Measurements from ENCODE around the gene HCFC1. TPM values are rescaled to one million over a fixed set of nuclear protein-coding genes. Genes with fewer than 3 reads are reported as not detected.

Gene HCFC1
- polyA plus RNA-seq, 1 of the 3 experiments (the other 2 are of a cell fraction), result 9.5 TPM

- no peak overlapping the region for H3K4me3 ChIP-seq (ENCODE audit: low read depth in 2 of 2, low read length in 1 of 2)
- no peaks in the 10 kb centered on the region for H3K79me2 ChIP-seq (ENCODE audit: insufficient read depth)
- peaks cover 3% of the 10 kb centered on the region; the same call in 1 of the 2 replicates for H4K20me1 ChIP-seq (ENCODE audit: insufficient read depth)
- H3K27me3 ChIP-seq (ENCODE audit: insufficient read depth), result peaks cover 11% of the 10 kb centered on the region
- H3K36me3 ChIP-seq (replicated peaks in 1 of 2; ENCODE audit: control insufficient read depth in 1 of 2, insufficient read depth in 2 of 2, low read length in 1 of 2), result no peaks in the 10 kb centered on the region
- H3K9me3 ChIP-seq, result no peaks in the 10 kb centered on the region
- no peak overlapping the region for H3K27ac ChIP-seq (ENCODE audit: low read depth in 2 of 2, low read length in 1 of 2)
- ChIA-PET CTCF (no interaction called here), POLR2A (interaction anchor here (0.6 kb wide), 1 partner anchor 188 kb away, joined by 3 read pairs; no protein-coding TSS in a partner anchor)
- peaks cover 0 to 3% of the 10 kb centered on the region in 2 experiments; a peak in 1 of 4 replicates for H3K4me1 ChIP-seq (ENCODE audit: control insufficient read depth in 1 of 2, insufficient read depth in 2 of 2, low read depth in 1 of 2, low read length in 1 of 2)
- no peak for TF ChIP-seq PBX3 (IDR thresholded peaks at IDR 0.05)
- no peak for TF ChIP-seq REST (IDR thresholded peaks at IDR 0.05; ENCODE audit: low read depth, low read length)
- TF ChIP-seq GATA2 (CRISPR knock-in tag; IDR thresholded peaks at IDR 0.05), result no peak
- no peak for TF ChIP-seq ELF1 (IDR thresholded peaks at IDR 0.05)
- TF ChIP-seq RFX5 (IDR thresholded peaks at IDR 0.05; ENCODE audit: low read length), result no peak
- no peak for TF ChIP-seq YY1 (IDR thresholded peaks at IDR 0.05; ENCODE audit: low read depth)
- TF ChIP-seq MAX (IDR thresholded peaks at IDR 0.05; ENCODE audit: low read depth), result no peak
- no peak for TF ChIP-seq TCF12 (IDR thresholded peaks at IDR 0.05)
- no peak for TF ChIP-seq TAF1 (IDR thresholded peaks at IDR 0.05; ENCODE audit: borderline replicate concordance, low read depth, low read length)
- TF ChIP-seq POLR2AphosphoS5 (IDR thresholded peaks at IDR 0.05; ENCODE audit: low read depth, low read length), result no peak
- no peak for TF ChIP-seq RXRA (IDR thresholded peaks at IDR 0.05; ENCODE audit: borderline replicate concordance, low read depth)
- TF ChIP-seq SMC3 (IDR thresholded peaks at IDR 0.05; ENCODE audit: low read depth, low read length), result no peak
- TF ChIP-seq GABPA (IDR thresholded peaks at IDR 0.05; ENCODE audit: low read depth), result no peak
- TF ChIP-seq NRF1 (IDR thresholded peaks at IDR 0.05; ENCODE audit: low read depth, low read length), result no peak
- no peak for TF ChIP-seq USF1 (IDR thresholded peaks at IDR 0.05; ENCODE audit: borderline replicate concordance, low read depth)
- no peak for TF ChIP-seq FOXM1 (IDR thresholded peaks at IDR 0.05; ENCODE audit: low read depth)
- no peak for TF ChIP-seq IRF3 (IDR thresholded peaks at IDR 0.05; ENCODE audit: low read depth, low read length)
- TF ChIP-seq FOXJ3 (CRISPR knock-in tag; IDR thresholded peaks at IDR 0.05), result no peak
- DNase-seq, result no peak
- no peak overlapping the region for H2AFZ ChIP-seq (ENCODE audit: low read depth)
- H3K4me2 ChIP-seq, result no peak overlapping the region
- no peaks in the 10 kb centered on the region for H3K9me2 ChIP-seq
- H3K9ac ChIP-seq, result no peak overlapping the region
- WGBS (ENCODE audit: low lambda C conversion rate), result 58% methylated on average over 10 of the region's 12 CpGs
- no peaks in the 10 kb centered on the region for H3F3A ChIP-seq (replicated peaks; ENCODE audit: insufficient read depth)
Measured at GRCh38 chrX:153988493-153988892, 16.9 kb upstream of the HCFC1 start.
